GM19463 (cell line): ENCODE measurements around the gene LRRFIP1.
"Not testable (repeated sequence)": the region's sequence is repeated elsewhere in the genome, so short reads cannot be mapped to it uniquely, and the experiment has no call there.

Source experiments
- ATAC-seq: cut with Tn5 transposase; IDR thresholded peaks from one replicate; pipeline ENCODE4 v1.9.1; 2021; ENCODE audit warnings: mild to moderate bottlenecking, moderate library complexity; ENCODE audit not compliant: unreplicated experiment

Gene LRRFIP1

GRCh38 chr2:237661270-237661669, 33.9 kb downstream of the LRRFIP1 start:
- no peak for ATAC-seq

DNA sequence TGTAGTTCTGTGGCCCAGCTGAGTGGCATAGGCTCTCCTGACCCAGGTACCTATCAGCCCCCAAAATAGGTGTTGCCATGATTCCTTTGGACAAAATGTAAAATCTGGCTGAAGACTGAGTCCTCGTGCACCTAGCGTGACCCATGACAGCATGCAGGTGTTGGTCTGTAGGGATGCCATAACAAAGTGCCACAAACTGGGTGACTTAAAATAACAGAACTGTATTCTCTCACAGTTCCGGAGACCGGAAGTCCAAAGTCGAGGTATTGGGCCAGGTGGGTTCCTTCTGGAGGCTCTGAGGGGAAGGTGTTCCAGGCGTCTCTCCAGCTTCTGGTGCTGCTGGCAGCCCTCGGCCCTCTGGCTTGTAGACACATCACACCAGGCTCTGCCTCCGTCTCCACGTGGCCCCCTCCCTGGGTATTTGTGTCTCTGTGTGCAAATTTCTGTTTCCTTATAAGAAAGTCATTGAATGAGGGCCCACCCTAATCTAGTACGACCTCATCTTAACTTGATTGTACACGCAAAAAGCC, 34.5 kb downstream of the LRRFIP1 start:
- ATAC-seq = no peak

DNA sequence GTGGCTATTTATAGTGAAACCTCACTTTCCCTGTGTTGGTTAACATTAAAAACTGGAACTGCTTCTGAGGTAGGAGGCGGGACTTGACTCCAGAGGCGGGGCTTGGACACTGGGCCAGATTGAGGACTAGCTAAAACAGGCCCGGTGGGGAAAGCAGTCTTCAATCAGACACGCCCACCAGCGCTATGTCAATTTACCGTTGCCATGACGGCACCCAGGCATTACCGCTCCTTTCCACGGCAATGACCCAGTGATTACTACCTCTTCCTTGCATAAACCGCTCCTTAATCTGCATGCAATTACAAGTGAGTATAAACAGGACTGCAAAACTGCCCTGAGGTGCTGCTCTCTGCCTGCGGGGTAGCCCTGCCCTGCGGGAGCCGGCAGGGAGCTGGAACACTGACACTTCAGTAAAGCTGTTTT, 35.3 kb downstream of the LRRFIP1 start:
- no peak for ATAC-seq

GRCh38 chr2:237663517-237664110, 36.2 kb downstream of the LRRFIP1 start:
- ATAC-seq = no peak

DNA sequence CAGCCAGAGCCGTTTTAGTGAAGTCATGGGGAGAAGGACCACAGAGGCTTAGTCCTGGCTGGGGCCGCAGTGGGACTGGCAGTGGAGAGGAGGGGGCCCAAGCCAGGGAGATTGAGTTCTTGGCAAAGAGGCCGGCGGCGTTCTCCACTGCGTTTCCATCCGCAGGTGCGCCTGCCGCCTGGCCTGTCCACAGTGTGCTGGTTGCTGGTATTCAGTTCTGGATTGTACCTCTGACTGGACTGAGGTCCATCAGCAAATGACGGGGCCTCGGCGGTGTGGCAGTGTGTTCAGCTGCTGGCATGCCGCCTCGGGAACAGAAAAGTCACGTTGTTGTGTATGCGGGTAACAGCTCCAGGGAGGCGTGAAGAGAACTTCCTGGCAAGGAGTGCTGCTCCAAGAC, 36.8 kb downstream of the LRRFIP1 start:
- ATAC-seq = no peak

- ATAC-seq = no peak
Observed at GRCh38 chr2:237665713-237666143, 38.3 kb downstream of the LRRFIP1 start.

- no peak for ATAC-seq
Observed at GRCh38 chr2:237666606-237667005, 39.2 kb downstream of the LRRFIP1 start.

DNA sequence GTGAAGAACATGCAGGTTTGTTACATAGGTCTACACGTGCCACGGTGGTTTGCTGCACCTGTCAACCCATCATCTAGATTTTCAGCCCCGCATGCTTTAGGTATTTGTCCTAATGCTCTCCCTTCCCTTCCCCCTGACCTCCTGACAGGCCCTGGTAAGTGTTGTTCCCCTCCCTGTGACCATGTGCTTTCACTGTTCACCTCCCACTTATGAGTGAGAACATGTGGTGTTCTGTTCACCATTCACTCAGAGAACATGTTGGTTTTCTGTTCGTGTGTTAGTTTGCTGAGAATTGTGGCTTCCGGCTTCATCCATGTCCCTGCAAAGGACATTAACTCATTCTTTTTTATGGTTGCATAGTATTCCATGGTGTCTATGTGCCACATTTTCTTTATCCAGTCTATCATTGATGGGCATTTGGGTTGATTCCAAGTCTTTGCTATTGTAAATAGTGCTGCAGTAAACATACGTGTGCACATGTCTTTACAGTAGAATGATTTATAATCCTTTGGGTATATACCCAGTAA, 39.7 kb downstream of the LRRFIP1 start:
- not testable (repeated sequence) for ATAC-seq

DNA sequence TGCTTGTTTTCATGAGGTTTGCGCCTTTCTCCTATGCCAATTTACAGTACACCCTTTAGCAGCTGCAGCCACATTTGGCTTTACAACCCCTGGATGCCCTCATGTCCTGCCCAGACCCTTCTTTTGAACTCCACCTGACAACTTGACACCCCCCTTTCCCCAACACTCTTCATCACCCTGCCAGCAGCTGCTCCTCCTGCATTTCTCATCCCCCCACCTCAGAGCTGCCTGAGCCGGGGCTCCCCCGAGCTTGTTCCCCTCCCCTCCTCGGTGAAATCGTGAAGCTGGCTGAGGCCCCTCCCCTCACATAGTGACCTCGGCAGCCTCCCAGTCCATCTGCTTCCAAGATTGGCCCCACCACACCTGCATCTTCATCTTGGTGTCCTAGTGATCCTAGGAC, 40.5 kb downstream of the LRRFIP1 start:
- no peak for ATAC-seq

DNA sequence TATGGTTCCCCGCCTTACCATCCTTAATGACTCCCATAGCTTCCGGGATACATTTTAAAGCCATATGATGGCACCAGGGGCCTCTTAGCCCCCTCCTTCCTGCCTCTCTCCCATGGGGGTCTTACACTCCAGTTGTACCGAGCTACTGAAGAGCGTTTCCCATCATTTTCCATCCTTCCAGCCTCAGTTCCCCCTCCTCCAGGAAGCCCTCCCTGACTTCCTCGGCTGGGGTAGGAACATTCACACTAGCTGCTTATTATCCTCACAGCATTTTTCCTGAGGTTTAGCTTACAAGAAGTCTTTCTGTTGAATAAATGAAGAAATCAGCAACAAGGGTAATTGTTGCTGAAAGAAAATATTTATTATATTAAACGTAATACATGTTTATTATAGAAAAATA, 41.1 kb downstream of the LRRFIP1 start:
- no peak for ATAC-seq

DNA sequence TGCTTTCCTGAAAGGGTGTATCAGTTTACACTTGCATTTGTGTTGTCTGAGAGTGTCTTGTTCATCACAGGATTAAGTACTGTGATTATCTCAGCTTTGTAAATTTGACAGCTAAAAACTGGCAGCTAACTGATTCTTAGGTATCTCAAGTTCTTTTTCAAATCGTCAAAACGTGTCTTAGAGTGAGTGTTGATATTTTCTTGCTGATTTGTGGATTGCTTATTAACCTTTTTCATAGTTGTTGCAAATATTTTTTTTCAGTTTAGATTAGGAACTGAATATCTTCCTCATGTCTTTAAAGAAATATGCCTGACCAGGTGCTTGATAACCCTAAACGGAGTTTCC, 41.9 kb downstream of the LRRFIP1 start:
- no peak for ATAC-seq

GRCh38 chr2:237669628-237670392, 42.4 kb downstream of the LRRFIP1 start:
- ATAC-seq = peak; percentile 56

GRCh38 chr2:237670641-237671040, 43.3 kb downstream of the LRRFIP1 start:
- ATAC-seq = no peak

- ATAC-seq = no peak
Observed at GRCh38 chr2:237671466-237672138, 44.2 kb downstream of the LRRFIP1 start.

DNA sequence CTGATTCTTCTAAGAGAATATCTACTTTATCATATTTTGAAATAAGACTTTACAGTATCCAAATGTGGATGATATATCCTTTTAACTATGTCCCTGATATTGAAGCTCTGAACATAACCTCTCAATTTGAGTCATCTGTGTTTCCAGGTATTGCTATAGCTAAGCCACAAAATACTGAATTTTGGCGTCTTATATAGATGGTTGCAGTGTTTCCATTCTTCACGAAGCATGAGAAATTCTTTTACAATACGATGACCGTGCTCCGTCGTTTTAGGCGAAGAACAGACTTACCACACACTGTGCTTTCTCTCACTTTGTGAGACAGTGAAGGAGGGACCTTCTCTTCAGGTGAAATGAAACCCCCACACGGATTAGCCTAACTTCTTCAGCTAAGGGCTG, 45.3 kb downstream of the LRRFIP1 start:
- ATAC-seq = no peak

- ATAC-seq = peak; percentile 40
Observed at GRCh38 chr2:237673130-237674001, 46.0 kb downstream of the LRRFIP1 start.

GRCh38 chr2:237674731-237675276, 47.4 kb downstream of the LRRFIP1 start:
- ATAC-seq = peak; percentile 87

DNA sequence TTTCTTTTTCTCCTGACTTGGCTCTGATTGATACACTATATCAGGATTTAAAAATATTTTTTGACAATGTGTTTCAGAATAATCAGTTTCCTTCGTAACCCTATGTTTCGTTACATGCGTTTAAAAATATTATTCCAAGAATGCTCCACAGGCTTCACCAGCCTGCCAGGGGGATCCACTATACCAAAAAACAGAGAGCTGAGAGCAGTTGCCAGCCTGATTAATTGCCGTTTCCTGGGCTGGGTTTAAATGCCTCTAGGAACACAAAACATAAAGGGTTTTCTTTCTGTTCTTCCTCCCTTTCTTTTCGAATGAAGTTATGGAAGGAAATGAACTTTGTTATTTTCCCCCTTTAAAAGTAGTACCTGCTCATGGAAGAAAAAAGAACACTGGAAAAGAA, 47.9 kb downstream of the LRRFIP1 start:
- ATAC-seq = no peak

DNA sequence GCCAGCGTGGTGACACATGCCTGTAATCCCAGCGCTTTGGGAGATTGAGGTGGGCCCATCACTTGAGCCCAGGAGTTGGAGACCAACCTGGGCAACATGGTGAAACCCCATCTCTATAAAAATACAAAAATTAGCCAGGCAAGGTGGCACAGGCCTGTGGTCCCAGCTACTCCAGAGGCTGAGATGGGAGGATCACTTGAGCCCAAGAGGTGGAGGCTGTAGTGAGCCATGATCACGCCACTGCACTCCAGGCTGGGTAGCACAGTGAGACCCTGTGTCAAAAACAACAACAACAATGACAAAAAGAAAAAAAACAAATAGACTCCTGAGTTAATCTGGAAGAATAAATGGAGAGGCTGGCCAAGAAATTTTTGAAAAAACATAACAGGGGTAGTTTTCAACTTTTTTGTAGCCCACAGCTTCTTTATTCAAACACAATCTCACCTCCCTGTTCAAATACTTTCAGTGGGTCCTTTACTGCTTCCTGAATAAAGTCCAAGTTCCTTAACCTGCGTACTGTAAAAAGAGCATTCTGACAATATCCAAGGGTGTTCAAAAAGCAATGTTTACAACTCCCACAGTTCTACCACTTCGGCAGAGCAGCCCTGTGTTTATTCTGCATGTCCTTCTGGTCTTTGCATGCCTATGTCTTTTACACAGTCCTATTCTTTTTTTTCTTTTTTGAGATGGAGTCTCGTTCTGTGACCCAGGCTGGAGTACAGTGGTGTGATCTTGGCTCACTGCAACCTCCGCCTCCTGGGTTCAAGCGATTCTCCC, 53.5 kb downstream of the LRRFIP1 start:
- no peak for ATAC-seq

GRCh38 chr2:237682151-237682550, 54.8 kb downstream of the LRRFIP1 start:
- ATAC-seq = no peak
